WTC11 (cell line): ENCODE results near the gene PROB1.

Experiments
- ETV6 ChIP-seq: sonication (generic); formaldehyde crosslinking; IDR thresholded peaks from 2 replicates; pipeline ENCODE4 v1.8.1; 2022; ENCODE audit warnings: mild to moderate bottlenecking, missing genetic modification reagents
- TEAD1 ChIP-seq: sonication (generic); formaldehyde crosslinking; IDR thresholded peaks from 2 replicates; pipeline ENCODE4 v1.8.0; 2022; ENCODE audit warnings: mild to moderate bottlenecking, missing genetic modification reagents
- ZBTB21 ChIP-seq: sonication (generic); formaldehyde crosslinking; IDR thresholded peaks from 2 replicates; pipeline ENCODE4 v1.8.1; 2023; ENCODE audit warnings: mild to moderate bottlenecking, missing genetic modification reagents, borderline replicate concordance
- TF ChIP-seq, protein P1 (sequence below): fragments of 200-600 bp; IDR thresholded peaks from 2 replicates; pipeline ENCODE4 v1.8.0; 2022; ENCODE audit warnings: antibody characterized with exemption
- TF ChIP-seq, protein P2 (sequence below): sonication (generic); formaldehyde crosslinking; IDR thresholded peaks from 2 replicates; pipeline ENCODE4 v1.8.1; 2022; ENCODE audit warnings: mild to moderate bottlenecking, moderate library complexity, missing genetic modification reagents
- TF ChIP-seq, protein P3 (sequence below): sonication (generic); formaldehyde crosslinking; IDR thresholded peaks from 2 replicates; pipeline ENCODE4 v1.8.0; 2022; ENCODE audit warnings: missing genetic modification reagents

DNA sequence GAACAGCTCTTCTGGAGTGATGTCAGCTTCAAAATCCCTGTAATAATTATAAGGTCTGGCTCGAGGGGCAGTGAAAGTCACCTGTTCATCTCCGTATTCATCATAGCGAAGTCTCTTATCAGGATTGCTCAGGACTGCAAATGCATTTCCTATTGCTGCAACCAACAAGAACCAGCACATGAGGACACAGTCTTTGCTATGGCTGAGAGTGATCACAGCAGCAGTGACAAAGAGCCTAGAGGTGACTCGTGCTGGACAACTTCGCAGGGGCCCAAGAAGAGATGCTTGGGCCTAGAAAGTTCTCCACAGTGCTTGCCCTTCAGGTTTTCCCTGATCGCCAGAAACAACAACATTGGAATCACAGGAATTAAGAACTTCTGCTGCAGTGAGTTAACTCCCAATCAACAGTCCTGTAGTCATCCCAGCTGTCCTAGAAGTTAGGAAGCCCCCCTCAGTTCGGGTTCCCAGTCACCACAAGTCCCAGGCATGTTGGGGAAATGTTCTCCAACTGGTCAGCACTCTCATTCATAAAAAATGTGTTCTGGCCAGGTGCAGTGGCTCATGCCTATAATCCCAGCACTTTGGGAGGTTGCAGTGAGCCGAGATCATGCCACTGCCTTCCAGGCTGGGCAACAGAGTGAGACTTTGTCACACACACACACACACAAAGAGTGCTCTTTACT lies 31.4 kb upstream of the PROB1 start:
- TF ChIP-seq, protein P1, sequence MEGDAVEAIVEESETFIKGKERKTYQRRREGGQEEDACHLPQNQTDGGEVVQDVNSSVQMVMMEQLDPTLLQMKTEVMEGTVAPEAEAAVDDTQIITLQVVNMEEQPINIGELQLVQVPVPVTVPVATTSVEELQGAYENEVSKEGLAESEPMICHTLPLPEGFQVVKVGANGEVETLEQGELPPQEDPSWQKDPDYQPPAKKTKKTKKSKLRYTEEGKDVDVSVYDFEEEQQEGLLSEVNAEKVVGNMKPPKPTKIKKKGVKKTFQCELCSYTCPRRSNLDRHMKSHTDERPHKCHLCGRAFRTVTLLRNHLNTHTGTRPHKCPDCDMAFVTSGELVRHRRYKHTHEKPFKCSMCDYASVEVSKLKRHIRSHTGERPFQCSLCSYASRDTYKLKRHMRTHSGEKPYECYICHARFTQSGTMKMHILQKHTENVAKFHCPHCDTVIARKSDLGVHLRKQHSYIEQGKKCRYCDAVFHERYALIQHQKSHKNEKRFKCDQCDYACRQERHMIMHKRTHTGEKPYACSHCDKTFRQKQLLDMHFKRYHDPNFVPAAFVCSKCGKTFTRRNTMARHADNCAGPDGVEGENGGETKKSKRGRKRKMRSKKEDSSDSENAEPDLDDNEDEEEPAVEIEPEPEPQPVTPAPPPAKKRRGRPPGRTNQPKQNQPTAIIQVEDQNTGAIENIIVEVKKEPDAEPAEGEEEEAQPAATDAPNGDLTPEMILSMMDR: no peak
- no peak for TF ChIP-seq ZBTB21 (CRISPR knock-in tag)
- TF ChIP-seq, protein P2, sequence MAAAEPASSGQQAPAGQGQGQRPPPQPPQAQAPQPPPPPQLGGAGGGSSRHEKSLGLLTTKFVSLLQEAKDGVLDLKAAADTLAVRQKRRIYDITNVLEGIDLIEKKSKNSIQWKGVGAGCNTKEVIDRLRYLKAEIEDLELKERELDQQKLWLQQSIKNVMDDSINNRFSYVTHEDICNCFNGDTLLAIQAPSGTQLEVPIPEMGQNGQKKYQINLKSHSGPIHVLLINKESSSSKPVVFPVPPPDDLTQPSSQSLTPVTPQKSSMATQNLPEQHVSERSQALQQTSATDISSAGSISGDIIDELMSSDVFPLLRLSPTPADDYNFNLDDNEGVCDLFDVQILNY: no peak
- TF ChIP-seq, protein P3, sequence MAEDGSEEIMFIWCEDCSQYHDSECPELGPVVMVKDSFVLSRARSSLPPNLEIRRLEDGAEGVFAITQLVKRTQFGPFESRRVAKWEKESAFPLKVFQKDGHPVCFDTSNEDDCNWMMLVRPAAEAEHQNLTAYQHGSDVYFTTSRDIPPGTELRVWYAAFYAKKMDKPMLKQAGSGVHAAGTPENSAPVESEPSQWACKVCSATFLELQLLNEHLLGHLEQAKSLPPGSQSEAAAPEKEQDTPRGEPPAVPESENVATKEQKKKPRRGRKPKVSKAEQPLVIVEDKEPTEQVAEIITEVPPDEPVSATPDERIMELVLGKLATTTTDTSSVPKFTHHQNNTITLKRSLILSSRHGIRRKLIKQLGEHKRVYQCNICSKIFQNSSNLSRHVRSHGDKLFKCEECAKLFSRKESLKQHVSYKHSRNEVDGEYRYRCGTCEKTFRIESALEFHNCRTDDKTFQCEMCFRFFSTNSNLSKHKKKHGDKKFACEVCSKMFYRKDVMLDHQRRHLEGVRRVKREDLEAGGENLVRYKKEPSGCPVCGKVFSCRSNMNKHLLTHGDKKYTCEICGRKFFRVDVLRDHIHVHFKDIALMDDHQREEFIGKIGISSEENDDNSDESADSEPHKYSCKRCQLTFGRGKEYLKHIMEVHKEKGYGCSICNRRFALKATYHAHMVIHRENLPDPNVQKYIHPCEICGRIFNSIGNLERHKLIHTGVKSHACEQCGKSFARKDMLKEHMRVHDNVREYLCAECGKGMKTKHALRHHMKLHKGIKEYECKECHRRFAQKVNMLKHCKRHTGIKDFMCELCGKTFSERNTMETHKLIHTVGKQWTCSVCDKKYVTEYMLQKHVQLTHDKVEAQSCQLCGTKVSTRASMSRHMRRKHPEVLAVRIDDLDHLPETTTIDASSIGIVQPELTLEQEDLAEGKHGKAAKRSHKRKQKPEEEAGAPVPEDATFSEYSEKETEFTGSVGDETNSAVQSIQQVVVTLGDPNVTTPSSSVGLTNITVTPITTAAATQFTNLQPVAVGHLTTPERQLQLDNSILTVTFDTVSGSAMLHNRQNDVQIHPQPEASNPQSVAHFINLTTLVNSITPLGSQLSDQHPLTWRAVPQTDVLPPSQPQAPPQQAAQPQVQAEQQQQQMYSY (CRISPR knock-in tag): no peak
- no peak for TF ChIP-seq TEAD1 (CRISPR knock-in tag)
- TF ChIP-seq ETV6: no peak
